Liver (tissue), 9 donors: ENCODE results near the gene MEIOC. TPM values are rescaled to one million over a fixed set of nuclear protein-coding genes. Genes with fewer than 3 reads are reported as not detected.

Source experiments
- DNase-seq: peaks from one replicate; pipeline ENCODE4 v3.0.0-alpha.2; 2017; ENCODE audit warnings: low spot score
- H3K27ac ChIP-seq, 2 donors: one replicate each; pipeline ENCODE4 v1.7.0; 2013; ENCODE audit warnings: inconsistent platforms in 2 of 2, low read length in 2 of 2, control low read depth in 1 of 2, low read depth in 1 of 2, mild to moderate bottlenecking in 1 of 2
- H3K27me3 ChIP-seq, 4 donors: one replicate each; pipeline versions ENCODE4 v1.6.1 to v1.7.0; 2013; ENCODE audit warnings: low read length in 3 of 4, inconsistent platforms in 1 of 4, mild to moderate bottlenecking in 1 of 4, moderate library complexity in 1 of 4; ENCODE audit not compliant: control insufficient read depth in 4 of 4, insufficient read depth in 4 of 4
- H3K36me3 ChIP-seq, 4 donors: one replicate each; pipeline versions ENCODE4 v1.6.1 to v1.7.0; 2013; ENCODE audit warnings: low read length in 3 of 4, mild to moderate bottlenecking in 3 of 4, low read depth in 1 of 4, moderate library complexity in 1 of 4; ENCODE audit not compliant: control insufficient read depth in 4 of 4, insufficient read depth in 3 of 4
- H3K4me1 ChIP-seq, 4 donors: one replicate each; pipeline versions ENCODE4 v1.6.1 to v1.7.0; 2013; ENCODE audit warnings: low read length in 3 of 4, mild to moderate bottlenecking in 3 of 4, moderate library complexity in 1 of 4; ENCODE audit not compliant: control insufficient read depth in 4 of 4, insufficient read depth in 4 of 4
- H3K4me3 ChIP-seq, 3 donors: one replicate each; pipeline versions ENCODE4 v1.6.1 to v1.7.0; 2013; ENCODE audit warnings: low read length in 3 of 3, control low read depth in 1 of 3, low read depth in 1 of 3, mild to moderate bottlenecking in 1 of 3
- H3K9ac ChIP-seq, 2 donors: one replicate each; pipeline ENCODE4 v1.7.0; 2013; ENCODE audit warnings: low read length in 2 of 2, mild to moderate bottlenecking in 2 of 2, moderate library complexity in 2 of 2, control low read depth in 1 of 2, low read depth in 1 of 2
- H3K9me3 ChIP-seq, 4 donors: one replicate each; pipeline versions ENCODE4 v1.6.1 to v1.7.0; 2013; ENCODE audit warnings: low read length in 3 of 4; ENCODE audit not compliant: control insufficient read depth in 4 of 4
- ATF3 ChIP-seq: IDR thresholded peaks from 2 replicates; pipeline ENCODE4 v1.6.1; 2016; ENCODE audit warnings: antibody characterized with exemption
- EGR1 ChIP-seq, 2 donors: IDR thresholded peaks; 2 replicates each; pipeline ENCODE4 v1.6.1; 2016 to 2018; ENCODE audit warnings: antibody characterized with exemption in 2 of 2, low read depth in 2 of 2
- FOXA1 ChIP-seq: IDR thresholded peaks from 2 replicates; pipeline ENCODE4 v1.6.1; 2016; ENCODE audit warnings: antibody characterized with exemption
- FOXA2 ChIP-seq: IDR thresholded peaks from 2 replicates; pipeline ENCODE4 v1.6.1; 2016; ENCODE audit warnings: antibody characterized with exemption
- GABPA ChIP-seq, 2 donors: IDR thresholded peaks in 1 of 2; conservative IDR thresholded peaks in 1 of 2; 2 replicates each; pipeline ENCODE4 v1.6.1; 2016; ENCODE audit warnings: antibody characterized with exemption in 2 of 2, mild to moderate bottlenecking in 1 of 2, moderate library complexity in 1 of 2
- HNF4A ChIP-seq, 2 donors: conservative IDR thresholded peaks; 2 replicates each; pipeline ENCODE4 v1.6.1; 2016; ENCODE audit warnings: antibody characterized with exemption in 2 of 2, mild to moderate bottlenecking in 2 of 2
- HNF4G ChIP-seq: IDR thresholded peaks from 2 replicates; pipeline ENCODE4 v1.6.1; 2016; ENCODE audit warnings: antibody characterized with exemption
- JUND ChIP-seq, 2 donors: IDR thresholded peaks; 2 replicates each; pipeline ENCODE4 v1.6.1; 2016; ENCODE audit warnings: antibody characterized with exemption in 2 of 2
- NR2F2 ChIP-seq: IDR thresholded peaks from 2 replicates; pipeline ENCODE4 v1.6.1; 2016; ENCODE audit warnings: antibody characterized with exemption
- RXRA ChIP-seq, 2 donors: IDR thresholded peaks; 2 replicates each; pipeline ENCODE4 v1.6.1; 2017 to 2018; ENCODE audit warnings: antibody characterized with exemption in 2 of 2, mild to moderate bottlenecking in 1 of 2
- SP1 ChIP-seq: IDR thresholded peaks from 2 replicates; pipeline ENCODE4 v1.6.1; 2018; ENCODE audit warnings: antibody characterized with exemption, mild to moderate bottlenecking
- TAF1 ChIP-seq: conservative IDR thresholded peaks from 2 replicates; pipeline ENCODE4 v1.6.1; 2016; ENCODE audit warnings: antibody characterized with exemption, mild to moderate bottlenecking
- YY1 ChIP-seq: IDR thresholded peaks from 2 replicates; pipeline ENCODE4 v1.6.1; 2016; ENCODE audit warnings: antibody characterized with exemption, mild to moderate bottlenecking
- ZBTB33 ChIP-seq: IDR thresholded peaks from 2 replicates; pipeline ENCODE4 v1.6.1; 2016; ENCODE audit warnings: antibody characterized with exemption
- WGBS: extraction: QIAGEN DNeasy Blood & Tissue Kit; methylation state at CpG from one replicate; pipeline ENCODE4 v1.1.7; 2013; 5-methylcytosine and 5-hydroxymethylcytosine counted together
- polyA plus RNA-seq, 2 donors: library from polyadenylated mRNA; stranded (reverse) in 1 of 2; unstranded in 1 of 2; fragments of 200-250 nt in 1 of 2; fragments of >200 nt in 1 of 2; fragmentation: Nextera tagmentation in 1 of 2; extraction: Ambion mirVana in 1 of 2; gene quantifications; one replicate each; pipeline versions ENCODE4 v1.2.1 to v1.2.3, GENCODE V29; 2013 to 2015
- total RNA-seq, 2 donors: library from RNA; depleted of rRNA; stranded (reverse); fragments of >200 nt; gene quantifications; one replicate each; pipeline ENCODE4 v1.2.3, GENCODE V29; 2014
- TF ChIP-seq, protein P1 (sequence below): IDR thresholded peaks from 2 replicates; pipeline ENCODE4 v1.6.1; 2016; ENCODE audit warnings: antibody characterized with exemption, mild to moderate bottlenecking
- TF ChIP-seq, protein P2 (sequence below): IDR thresholded peaks from 2 replicates; pipeline ENCODE4 v1.6.1; 2016; ENCODE audit warnings: antibody characterized with exemption
- TF ChIP-seq, protein P3 (sequence below): fragments of 150-350 bp; IDR thresholded peaks from 2 replicates; pipeline ENCODE4 v1.5.1; 2017; ENCODE audit warnings: improper control_type of control experiment, low read depth, low read length; ENCODE audit not compliant: missing input control
- donor health status: healthy.
- donor health status: healthy.
- donor health status: healthy.
- donor health status: healthy.
- donor health status: healthy.

Gene MEIOC
- total and polyA plus RNA-seq, 4 donors = 0.31 TPM; not detected in 3

GRCh38 chr17:44687756-44688155 is 31.5 kb downstream of the MEIOC start:
- TF ChIP-seq HNF4G (no peak), TAF1 (no peak), ATF3 (no peak)
- TF ChIP-seq, protein P1, sequence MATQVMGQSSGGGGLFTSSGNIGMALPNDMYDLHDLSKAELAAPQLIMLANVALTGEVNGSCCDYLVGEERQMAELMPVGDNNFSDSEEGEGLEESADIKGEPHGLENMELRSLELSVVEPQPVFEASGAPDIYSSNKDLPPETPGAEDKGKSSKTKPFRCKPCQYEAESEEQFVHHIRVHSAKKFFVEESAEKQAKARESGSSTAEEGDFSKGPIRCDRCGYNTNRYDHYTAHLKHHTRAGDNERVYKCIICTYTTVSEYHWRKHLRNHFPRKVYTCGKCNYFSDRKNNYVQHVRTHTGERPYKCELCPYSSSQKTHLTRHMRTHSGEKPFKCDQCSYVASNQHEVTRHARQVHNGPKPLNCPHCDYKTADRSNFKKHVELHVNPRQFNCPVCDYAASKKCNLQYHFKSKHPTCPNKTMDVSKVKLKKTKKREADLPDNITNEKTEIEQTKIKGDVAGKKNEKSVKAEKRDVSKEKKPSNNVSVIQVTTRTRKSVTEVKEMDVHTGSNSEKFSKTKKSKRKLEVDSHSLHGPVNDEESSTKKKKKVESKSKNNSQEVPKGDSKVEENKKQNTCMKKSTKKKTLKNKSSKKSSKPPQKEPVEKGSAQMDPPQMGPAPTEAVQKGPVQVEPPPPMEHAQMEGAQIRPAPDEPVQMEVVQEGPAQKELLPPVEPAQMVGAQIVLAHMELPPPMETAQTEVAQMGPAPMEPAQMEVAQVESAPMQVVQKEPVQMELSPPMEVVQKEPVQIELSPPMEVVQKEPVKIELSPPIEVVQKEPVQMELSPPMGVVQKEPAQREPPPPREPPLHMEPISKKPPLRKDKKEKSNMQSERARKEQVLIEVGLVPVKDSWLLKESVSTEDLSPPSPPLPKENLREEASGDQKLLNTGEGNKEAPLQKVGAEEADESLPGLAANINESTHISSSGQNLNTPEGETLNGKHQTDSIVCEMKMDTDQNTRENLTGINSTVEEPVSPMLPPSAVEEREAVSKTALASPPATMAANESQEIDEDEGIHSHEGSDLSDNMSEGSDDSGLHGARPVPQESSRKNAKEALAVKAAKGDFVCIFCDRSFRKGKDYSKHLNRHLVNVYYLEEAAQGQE = no peak
- TF ChIP-seq, protein P2, sequence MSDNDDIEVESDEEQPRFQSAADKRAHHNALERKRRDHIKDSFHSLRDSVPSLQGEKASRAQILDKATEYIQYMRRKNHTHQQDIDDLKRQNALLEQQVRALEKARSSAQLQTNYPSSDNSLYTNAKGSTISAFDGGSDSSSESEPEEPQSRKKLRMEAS = no peak
- peaks cover 3 to 25% (median 20%) of the 10 kb centered on the region in 4 donors for H3K4me1 ChIP-seq
- no peak overlapping the region for H3K4me3 ChIP-seq
- no peaks in the 10 kb centered on the region for H3K27me3 ChIP-seq
- DNase-seq = no peak
- H3K36me3 ChIP-seq = peaks cover 1 to 12% (median 10%) of the 10 kb centered on the region in 4 donors
- H3K9ac ChIP-seq = no peak overlapping the region
- 97% methylated on average over 1 of the region's 1 CpG for WGBS
- no peaks in the 10 kb centered on the region for H3K9me3 ChIP-seq
- no peak overlapping the region for H3K27ac ChIP-seq

GRCh38 chr17:44688200-44688599 is 31.9 kb downstream of the MEIOC start:
- DNase-seq = no peak
- H3K4me3 ChIP-seq = no peak overlapping the region
- peaks cover 0 to 8% (median 7%) of the 10 kb centered on the region in 4 donors for H3K36me3 ChIP-seq
- WGBS = 98% methylated on average over 2 of the region's 2 CpGs
- H3K4me1 ChIP-seq = peaks cover 3 to 25% (median 20%) of the 10 kb centered on the region in 4 donors
- no peaks in the 10 kb centered on the region for H3K27me3 ChIP-seq
- no peak overlapping the region for H3K9ac ChIP-seq
- no peak for TF ChIP-seq JUND (IDR thresholded peaks at IDR 0.05)
- no peak for TF ChIP-seq YY1
- no peak for TF ChIP-seq NR2F2
- no peak for TF ChIP-seq EGR1 (IDR thresholded peaks at IDR 0.05; ENCODE audit: low read depth in 2 of 2)
- TF ChIP-seq GABPA (IDR thresholded peaks at IDR 0.05 in 1 of 2, conservative IDR thresholded peaks at IDR 0.05 in 1 of 2) = no peak
- TF ChIP-seq ATF3 = no peak
- TF ChIP-seq HNF4G = no peak
- TF ChIP-seq, protein P2 = no peak
- TF ChIP-seq, protein P3, sequence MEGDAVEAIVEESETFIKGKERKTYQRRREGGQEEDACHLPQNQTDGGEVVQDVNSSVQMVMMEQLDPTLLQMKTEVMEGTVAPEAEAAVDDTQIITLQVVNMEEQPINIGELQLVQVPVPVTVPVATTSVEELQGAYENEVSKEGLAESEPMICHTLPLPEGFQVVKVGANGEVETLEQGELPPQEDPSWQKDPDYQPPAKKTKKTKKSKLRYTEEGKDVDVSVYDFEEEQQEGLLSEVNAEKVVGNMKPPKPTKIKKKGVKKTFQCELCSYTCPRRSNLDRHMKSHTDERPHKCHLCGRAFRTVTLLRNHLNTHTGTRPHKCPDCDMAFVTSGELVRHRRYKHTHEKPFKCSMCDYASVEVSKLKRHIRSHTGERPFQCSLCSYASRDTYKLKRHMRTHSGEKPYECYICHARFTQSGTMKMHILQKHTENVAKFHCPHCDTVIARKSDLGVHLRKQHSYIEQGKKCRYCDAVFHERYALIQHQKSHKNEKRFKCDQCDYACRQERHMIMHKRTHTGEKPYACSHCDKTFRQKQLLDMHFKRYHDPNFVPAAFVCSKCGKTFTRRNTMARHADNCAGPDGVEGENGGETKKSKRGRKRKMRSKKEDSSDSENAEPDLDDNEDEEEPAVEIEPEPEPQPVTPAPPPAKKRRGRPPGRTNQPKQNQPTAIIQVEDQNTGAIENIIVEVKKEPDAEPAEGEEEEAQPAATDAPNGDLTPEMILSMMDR = no peak
- no peak for TF ChIP-seq FOXA2
- no peak for TF ChIP-seq HNF4A (conservative IDR thresholded peaks at IDR 0.05)
- TF ChIP-seq RXRA (IDR thresholded peaks at IDR 0.05) = no peak
- TF ChIP-seq, protein P1 = no peak
- no peak for TF ChIP-seq SP1
- TF ChIP-seq FOXA1 = no peak
- no peak for TF ChIP-seq ZBTB33
- H3K9me3 ChIP-seq = no peaks in the 10 kb centered on the region
- no peak overlapping the region for H3K27ac ChIP-seq
